Ishikawa (cell line): ENCODE data around the gene SV2B.

Experiments
- CEBPB ChIP-seq: IDR thresholded peaks from 2 replicates; pipeline ENCODE4 v1.6.1; 2012
- CREB1 ChIP-seq: IDR thresholded peaks from 2 replicates; pipeline ENCODE4 v1.6.1; 2012; ENCODE audit warnings: low read depth
- EGR1 ChIP-seq: IDR thresholded peaks from 2 replicates; pipeline ENCODE4 v1.6.1; 2012
- EP300 ChIP-seq: IDR thresholded peaks from 2 replicates; pipeline ENCODE4 v1.6.1; 2012; ENCODE audit warnings: borderline replicate concordance
- FOXM1 ChIP-seq: IDR thresholded peaks from 2 replicates; pipeline ENCODE4 v1.6.1; 2012; ENCODE audit warnings: low read depth, borderline replicate concordance
- NFIC ChIP-seq: IDR thresholded peaks from 2 replicates; pipeline ENCODE4 v1.6.1; 2012
- RAD21 ChIP-seq: IDR thresholded peaks from 2 replicates; pipeline ENCODE4 v1.6.1; 2012; ENCODE audit warnings: low read depth
- TAF1 ChIP-seq: IDR thresholded peaks from 2 replicates; pipeline ENCODE4 v1.6.1; 2012; ENCODE audit warnings: low read depth, mild to moderate bottlenecking
- TCF12 ChIP-seq: IDR thresholded peaks from 2 replicates; pipeline ENCODE4 v1.6.1; 2012; ENCODE audit warnings: low read depth
- TEAD4 ChIP-seq: IDR thresholded peaks from 2 replicates; pipeline ENCODE4 v1.6.1; 2012
- YY1 ChIP-seq: IDR thresholded peaks from 2 replicates; pipeline ENCODE4 v1.6.1; 2012; ENCODE audit warnings: low read depth
- ZBTB7A ChIP-seq: IDR thresholded peaks from 2 replicates; pipeline ENCODE4 v1.6.1; 2012; ENCODE audit warnings: low read depth
- TF ChIP-seq, protein P1 (sequence below): IDR thresholded peaks from 2 replicates; pipeline ENCODE4 v1.6.1; 2012
- TF ChIP-seq, protein P2 (sequence below): IDR thresholded peaks from 2 replicates; pipeline ENCODE4 v1.6.1; 2012
- TF ChIP-seq, protein P3 (sequence below): IDR thresholded peaks from 2 replicates; pipeline ENCODE4 v1.6.1; 2012; ENCODE audit warnings: low read depth, mild to moderate bottlenecking

SV2B gene

DNA sequence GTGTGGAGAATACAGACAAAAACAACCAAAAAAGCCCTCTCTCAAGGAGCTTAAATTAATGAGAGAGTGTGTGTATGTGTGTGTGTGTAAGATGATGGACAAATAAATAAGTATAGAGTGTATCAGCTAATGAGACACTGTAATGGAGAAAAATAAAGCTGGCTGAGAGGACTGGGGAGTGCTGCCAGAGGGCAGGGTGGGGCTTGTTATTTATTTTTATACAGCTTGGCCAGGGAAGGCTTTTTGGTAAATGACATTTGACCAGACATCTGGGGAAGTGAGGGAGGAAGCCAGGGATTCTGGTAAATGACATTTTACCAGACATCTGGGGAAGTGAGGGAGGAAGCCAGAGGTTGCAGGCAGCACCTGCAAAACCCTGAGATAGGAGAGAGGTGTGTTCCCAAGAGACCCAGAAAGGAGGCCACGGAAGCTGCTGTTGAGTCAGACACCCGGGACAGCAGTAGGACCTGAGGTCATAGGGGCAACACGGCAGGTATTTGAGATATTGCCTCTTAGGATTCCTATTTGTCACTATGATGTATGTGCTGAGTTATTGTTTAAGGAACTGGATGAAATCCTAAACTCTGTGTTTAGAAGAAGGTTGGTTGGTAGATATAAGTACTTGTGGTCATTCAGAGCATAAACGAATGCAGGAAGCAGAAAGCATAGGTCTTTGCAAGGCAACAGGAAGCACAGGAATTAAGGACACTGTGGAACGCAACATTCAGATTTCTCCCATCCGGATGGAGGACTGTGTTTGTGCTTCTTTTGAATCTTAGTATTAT is 2.7 kb downstream of the SV2B start:
- no peak for TF ChIP-seq RAD21
- TF ChIP-seq TCF12: no peak
- no peak for TF ChIP-seq ZBTB7A
- no peak for TF ChIP-seq FOXM1
- TF ChIP-seq EP300: no peak
- TF ChIP-seq TAF1: no peak
- no peak for TF ChIP-seq YY1
- TF ChIP-seq, protein P1, sequence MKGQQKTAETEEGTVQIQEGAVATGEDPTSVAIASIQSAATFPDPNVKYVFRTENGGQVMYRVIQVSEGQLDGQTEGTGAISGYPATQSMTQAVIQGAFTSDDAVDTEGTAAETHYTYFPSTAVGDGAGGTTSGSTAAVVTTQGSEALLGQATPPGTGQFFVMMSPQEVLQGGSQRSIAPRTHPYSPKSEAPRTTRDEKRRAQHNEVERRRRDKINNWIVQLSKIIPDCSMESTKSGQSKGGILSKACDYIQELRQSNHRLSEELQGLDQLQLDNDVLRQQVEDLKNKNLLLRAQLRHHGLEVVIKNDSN: no peak
- no peak for TF ChIP-seq EGR1
- TF ChIP-seq, protein P2, sequence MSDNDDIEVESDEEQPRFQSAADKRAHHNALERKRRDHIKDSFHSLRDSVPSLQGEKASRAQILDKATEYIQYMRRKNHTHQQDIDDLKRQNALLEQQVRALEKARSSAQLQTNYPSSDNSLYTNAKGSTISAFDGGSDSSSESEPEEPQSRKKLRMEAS: no peak
- TF ChIP-seq CREB1: no peak
- TF ChIP-seq CEBPB: no peak
- TF ChIP-seq TEAD4: no peak
- TF ChIP-seq, protein P3, sequence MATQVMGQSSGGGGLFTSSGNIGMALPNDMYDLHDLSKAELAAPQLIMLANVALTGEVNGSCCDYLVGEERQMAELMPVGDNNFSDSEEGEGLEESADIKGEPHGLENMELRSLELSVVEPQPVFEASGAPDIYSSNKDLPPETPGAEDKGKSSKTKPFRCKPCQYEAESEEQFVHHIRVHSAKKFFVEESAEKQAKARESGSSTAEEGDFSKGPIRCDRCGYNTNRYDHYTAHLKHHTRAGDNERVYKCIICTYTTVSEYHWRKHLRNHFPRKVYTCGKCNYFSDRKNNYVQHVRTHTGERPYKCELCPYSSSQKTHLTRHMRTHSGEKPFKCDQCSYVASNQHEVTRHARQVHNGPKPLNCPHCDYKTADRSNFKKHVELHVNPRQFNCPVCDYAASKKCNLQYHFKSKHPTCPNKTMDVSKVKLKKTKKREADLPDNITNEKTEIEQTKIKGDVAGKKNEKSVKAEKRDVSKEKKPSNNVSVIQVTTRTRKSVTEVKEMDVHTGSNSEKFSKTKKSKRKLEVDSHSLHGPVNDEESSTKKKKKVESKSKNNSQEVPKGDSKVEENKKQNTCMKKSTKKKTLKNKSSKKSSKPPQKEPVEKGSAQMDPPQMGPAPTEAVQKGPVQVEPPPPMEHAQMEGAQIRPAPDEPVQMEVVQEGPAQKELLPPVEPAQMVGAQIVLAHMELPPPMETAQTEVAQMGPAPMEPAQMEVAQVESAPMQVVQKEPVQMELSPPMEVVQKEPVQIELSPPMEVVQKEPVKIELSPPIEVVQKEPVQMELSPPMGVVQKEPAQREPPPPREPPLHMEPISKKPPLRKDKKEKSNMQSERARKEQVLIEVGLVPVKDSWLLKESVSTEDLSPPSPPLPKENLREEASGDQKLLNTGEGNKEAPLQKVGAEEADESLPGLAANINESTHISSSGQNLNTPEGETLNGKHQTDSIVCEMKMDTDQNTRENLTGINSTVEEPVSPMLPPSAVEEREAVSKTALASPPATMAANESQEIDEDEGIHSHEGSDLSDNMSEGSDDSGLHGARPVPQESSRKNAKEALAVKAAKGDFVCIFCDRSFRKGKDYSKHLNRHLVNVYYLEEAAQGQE: no peak

DNA sequence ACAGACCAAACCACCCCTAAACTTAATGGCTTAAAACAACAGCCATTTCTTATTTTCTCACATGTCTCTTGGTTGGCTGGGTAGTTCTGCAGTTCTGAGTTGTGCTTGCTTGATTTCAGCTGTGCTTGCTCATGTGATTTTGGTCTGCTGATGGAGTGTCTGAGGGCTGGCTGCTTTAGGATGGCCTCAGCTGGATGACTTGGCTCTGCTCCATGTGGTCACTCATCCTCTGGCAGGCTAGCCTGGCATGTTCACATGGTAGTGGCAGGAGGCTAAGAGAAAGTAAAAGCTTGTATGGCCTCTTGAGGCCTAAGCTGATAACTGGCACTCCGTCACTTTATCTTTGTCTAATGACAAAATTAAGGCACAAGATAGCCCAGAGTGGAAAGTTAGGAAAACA is 4.1 kb downstream of the SV2B start:
- TF ChIP-seq RAD21 (no peak), CREB1 (no peak), TEAD4 (no peak), NFIC (no peak), ZBTB7A (no peak), TAF1 (no peak), EGR1 (no peak), YY1 (no peak), TCF12 (no peak), EP300 (no peak), FOXM1 (no peak), CEBPB (no peak)
- TF ChIP-seq, protein P2: no peak
- TF ChIP-seq, protein P1: no peak
- TF ChIP-seq, protein P3: no peak

DNA sequence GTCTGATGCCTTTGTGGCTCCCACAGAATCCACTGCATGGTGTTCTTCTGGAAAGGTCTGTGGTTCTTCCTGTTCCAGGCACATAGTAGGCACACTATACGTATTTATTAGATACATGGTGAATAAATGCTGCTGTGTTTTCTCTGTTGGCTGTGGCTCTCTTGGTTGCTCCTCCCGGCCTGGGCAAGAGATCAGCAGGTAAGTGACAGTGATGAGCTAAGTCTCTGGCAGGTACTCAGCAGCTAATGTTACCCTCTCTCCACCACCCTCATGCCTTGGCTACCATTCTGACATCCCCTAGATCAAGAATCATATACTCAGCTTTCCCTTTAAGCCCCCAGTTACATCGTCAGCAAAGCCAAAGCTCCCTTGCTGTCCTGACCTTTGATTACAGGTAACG is 8.4 kb downstream of the SV2B start:
- TF ChIP-seq YY1: no peak
- TF ChIP-seq, protein P1: no peak

DNA sequence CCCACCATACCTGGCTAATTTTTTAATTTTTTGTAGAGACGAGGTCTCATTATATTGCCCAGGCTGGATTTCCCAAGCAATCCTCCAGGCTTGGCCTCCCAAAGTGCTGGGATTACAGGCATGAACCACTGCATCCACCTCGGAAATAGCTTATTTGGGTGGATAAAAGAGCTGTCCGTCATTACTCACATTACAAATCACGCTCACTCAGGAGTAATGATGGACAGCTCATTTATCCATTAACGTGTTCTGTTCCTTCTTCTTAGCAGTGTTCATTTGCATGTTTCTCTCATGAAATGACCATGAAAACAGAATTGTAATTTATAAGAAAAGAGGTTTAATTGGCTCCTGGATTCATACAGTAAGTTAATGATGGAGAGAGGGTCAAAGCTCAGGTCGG is 9.8 kb downstream of the SV2B start:
- TF ChIP-seq CEBPB (no peak), EP300 (no peak), RAD21 (no peak), ZBTB7A (no peak), TCF12 (no peak), CREB1 (no peak), EGR1 (no peak), NFIC (no peak)
- TF ChIP-seq, protein P2: no peak

DNA sequence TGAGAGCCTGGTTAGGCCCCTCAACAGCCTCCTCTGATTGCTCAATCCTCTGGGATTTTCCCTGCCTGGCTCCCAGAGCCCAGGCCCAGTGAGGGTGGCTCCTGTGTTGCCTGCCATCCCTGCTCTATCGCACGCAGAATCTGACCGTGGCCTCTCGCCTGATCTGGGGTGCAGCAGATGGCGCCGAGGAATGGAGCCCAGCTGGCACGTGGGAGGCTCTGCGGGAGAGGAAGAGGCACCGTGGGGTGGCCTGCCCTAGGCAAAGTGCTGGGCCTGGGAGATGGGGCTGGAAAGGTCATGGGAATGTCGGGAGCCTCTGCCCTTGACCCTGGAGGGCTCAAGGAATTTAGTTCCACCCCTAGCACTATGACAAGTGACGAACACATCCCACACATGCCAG is 10.3 kb downstream of the SV2B start:
- TF ChIP-seq TEAD4 (no peak), YY1 (no peak), NFIC (no peak), EP300 (no peak), FOXM1 (no peak)

DNA sequence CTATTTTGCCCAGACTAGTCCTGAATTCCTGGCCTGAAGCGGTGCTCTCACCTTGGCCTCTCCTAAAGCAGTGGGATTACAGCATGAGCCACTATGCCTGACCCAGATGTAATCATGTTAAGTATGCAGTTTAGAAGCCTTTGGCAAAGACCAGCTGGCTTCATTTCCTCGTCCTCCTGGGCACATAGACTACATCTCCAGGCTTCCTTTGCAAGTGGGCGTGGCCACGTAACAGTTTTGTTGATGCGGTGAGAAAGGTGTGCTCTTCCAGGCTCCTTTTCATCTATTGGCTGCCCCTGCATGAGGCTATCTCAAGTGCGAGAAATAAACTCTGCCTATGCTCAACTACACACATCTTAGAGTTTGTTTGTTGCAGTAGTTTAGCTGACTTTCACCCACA is 13.0 kb downstream of the SV2B start:
- TF ChIP-seq TAF1 (no peak), CEBPB (no peak), ZBTB7A (no peak), TCF12 (no peak), RAD21 (no peak), FOXM1 (no peak), YY1 (no peak), CREB1 (no peak)
- TF ChIP-seq, protein P3: no peak
- TF ChIP-seq, protein P1: no peak
- TF ChIP-seq, protein P2: no peak
